ENCODE results near the gene NT5C1B. TPM values are rescaled to one million over a fixed set of nuclear protein-coding genes. Genes with fewer than 3 reads are reported as not detected.

NT5C1B gene
- total RNA-seq, 1 donor, result not detected

- Histone ChIP-seq H3K27ac (ENCODE audit: low read depth, low read length) (no peak overlapping the region), H3K27me3 (ENCODE audit: insufficient read depth, low read length) (no peaks in the 10 kb centered on the region), H3K36me3 (ENCODE audit: insufficient read depth, low read length) (peaks cover 19% of the 10 kb centered on the region), H3K4me3 (ENCODE audit: insufficient read depth, low read length) (no peak overlapping the region), H2AFZ (ENCODE audit: low read length) (no peak overlapping the region), H3K9me3 (ENCODE audit: low read depth, low read length) (no peaks in the 10 kb centered on the region), H3K4me2 (ENCODE audit: insufficient read depth, low read length) (peak overlapping the region; percentile 80), H4K20me1 (ENCODE audit: insufficient read depth, low read length) (no peaks in the 10 kb centered on the region), H3K79me2 (ENCODE audit: insufficient read depth, low read length) (peaks cover 53% of the 10 kb centered on the region), H3K4me1 (ENCODE audit: insufficient read depth, low read length) (peaks cover 29% of the 10 kb centered on the region)
- TF ChIP-seq CTCF (IDR thresholded peaks at IDR 0.05; ENCODE audit: extremely low read depth, low read depth, low read length), result no peak
- no peak for DNase-seq (ENCODE audit: insufficient read length, low spot score, missing footprints)
Observed at GRCh38 chr2:18558458-18558857, 30.9 kb downstream of the NT5C1B start.

GRCh38 chr2:18557121-18557520, 32.2 kb downstream of the NT5C1B start:
- no peaks in the 10 kb centered on the region for H3K9me3 ChIP-seq (ENCODE audit: low read depth, low read length)
- H3K4me3 ChIP-seq (ENCODE audit: insufficient read depth, low read length), result no peak overlapping the region
- H3K27me3 ChIP-seq (ENCODE audit: insufficient read depth, low read length), result no peaks in the 10 kb centered on the region
- H2AFZ ChIP-seq (ENCODE audit: low read length), result no peak overlapping the region
- H3K27ac ChIP-seq (ENCODE audit: low read depth, low read length), result no peak overlapping the region
- H3K79me2 ChIP-seq (ENCODE audit: insufficient read depth, low read length), result peaks cover 52% of the 10 kb centered on the region
- no peak for TF ChIP-seq CTCF (IDR thresholded peaks at IDR 0.05; ENCODE audit: extremely low read depth, low read depth, low read length)
- no peak for DNase-seq (ENCODE audit: insufficient read length, low spot score, missing footprints)
- peaks cover 41% of the 10 kb centered on the region for H3K4me1 ChIP-seq (ENCODE audit: insufficient read depth, low read length)
- H3K36me3 ChIP-seq (ENCODE audit: insufficient read depth, low read length), result peaks cover 19% of the 10 kb centered on the region
- H3K4me2 ChIP-seq (ENCODE audit: insufficient read depth, low read length), result no peak overlapping the region
- H4K20me1 ChIP-seq (ENCODE audit: insufficient read depth, low read length), result no peaks in the 10 kb centered on the region

DNA sequence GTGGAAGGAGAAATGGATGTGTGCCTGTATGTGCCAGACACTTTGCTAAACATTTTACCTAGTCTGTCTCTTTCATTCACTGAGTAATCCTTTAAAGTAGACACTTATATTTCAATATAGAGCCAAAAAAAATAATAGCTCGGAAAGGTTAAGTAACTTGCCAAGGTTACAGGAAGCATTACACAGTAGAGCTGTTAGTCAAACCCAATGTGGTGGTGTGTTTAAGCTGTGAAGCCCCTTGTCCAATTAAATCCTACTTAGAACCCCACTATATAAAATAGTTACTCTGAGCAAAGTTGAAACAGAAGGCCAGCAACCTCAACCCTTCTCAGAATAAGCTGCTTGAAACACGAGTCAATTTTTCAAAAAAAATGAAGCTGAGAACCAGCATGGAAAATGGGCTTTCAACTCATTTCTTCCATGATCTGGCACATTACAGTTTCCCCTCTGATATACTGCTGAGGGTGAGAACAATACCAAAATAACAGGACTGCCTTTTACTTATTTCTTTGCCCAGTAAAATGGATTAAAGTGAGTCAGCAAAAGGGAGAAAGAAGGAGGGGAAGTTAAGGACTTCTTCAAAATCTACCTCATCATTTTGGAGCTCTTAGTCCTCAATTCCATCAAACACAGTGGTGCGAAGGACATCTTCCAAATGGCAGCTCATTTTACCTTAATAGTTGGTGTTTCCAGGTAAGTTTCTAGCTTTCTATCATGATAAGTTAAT, 36.9 kb downstream of the NT5C1B start:
- peak overlapping the region; percentile 9 for H3K27ac ChIP-seq (ENCODE audit: low read depth, low read length)
- no peak overlapping the region for H3K4me3 ChIP-seq (ENCODE audit: insufficient read depth, low read length)
- peak overlapping the region; percentile 1 for H3K4me2 ChIP-seq (ENCODE audit: insufficient read depth, low read length)
- H3K36me3 ChIP-seq (ENCODE audit: insufficient read depth, low read length), result peaks cover 19% of the 10 kb centered on the region
- H3K9me3 ChIP-seq (ENCODE audit: low read depth, low read length), result no peaks in the 10 kb centered on the region
- H3K4me1 ChIP-seq (ENCODE audit: insufficient read depth, low read length), result peaks cover 24% of the 10 kb centered on the region
- no peaks in the 10 kb centered on the region for H3K27me3 ChIP-seq (ENCODE audit: insufficient read depth, low read length)
- TF ChIP-seq CTCF (IDR thresholded peaks at IDR 0.05; ENCODE audit: extremely low read depth, low read depth, low read length), result no peak
- peaks cover 23% of the 10 kb centered on the region for H3K79me2 ChIP-seq (ENCODE audit: insufficient read depth, low read length)
- no peak for DNase-seq (ENCODE audit: insufficient read length, low spot score, missing footprints)
- no peaks in the 10 kb centered on the region for H4K20me1 ChIP-seq (ENCODE audit: insufficient read depth, low read length)
- H2AFZ ChIP-seq (ENCODE audit: low read length), result no peak overlapping the region

DNA sequence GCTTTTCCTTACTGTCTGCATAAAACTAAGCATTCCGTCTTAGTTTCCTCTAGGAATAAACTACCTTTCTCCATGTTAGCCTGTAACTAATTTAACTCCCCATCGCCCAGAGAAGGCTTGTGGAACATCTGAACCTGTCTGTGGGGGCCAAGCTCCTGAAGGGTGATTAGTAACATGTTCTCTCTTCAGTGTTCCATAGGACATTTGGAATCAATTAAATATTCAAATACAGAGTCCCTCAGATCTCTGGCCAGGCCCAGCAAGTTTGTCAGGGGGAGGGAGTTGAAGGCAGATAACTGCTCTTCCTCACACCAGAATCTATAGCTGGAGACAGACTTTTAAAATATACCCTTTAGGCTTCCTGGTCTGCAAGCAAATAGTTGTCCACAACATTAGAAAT, 37.7 kb downstream of the NT5C1B start:
- H3K27me3 ChIP-seq (ENCODE audit: insufficient read depth, low read length), result no peaks in the 10 kb centered on the region
- no peak overlapping the region for H2AFZ ChIP-seq (ENCODE audit: low read length)
- no peak overlapping the region for H3K4me3 ChIP-seq (ENCODE audit: insufficient read depth, low read length)
- no peaks in the 10 kb centered on the region for H4K20me1 ChIP-seq (ENCODE audit: insufficient read depth, low read length)
- peaks cover 16% of the 10 kb centered on the region for H3K79me2 ChIP-seq (ENCODE audit: insufficient read depth, low read length)
- no peaks in the 10 kb centered on the region for H3K9me3 ChIP-seq (ENCODE audit: low read depth, low read length)
- no peak overlapping the region for H3K4me2 ChIP-seq (ENCODE audit: insufficient read depth, low read length)
- no peak for DNase-seq (ENCODE audit: insufficient read length, low spot score, missing footprints)
- no peak overlapping the region for H3K27ac ChIP-seq (ENCODE audit: low read depth, low read length)
- H3K4me1 ChIP-seq (ENCODE audit: insufficient read depth, low read length), result peaks cover 20% of the 10 kb centered on the region
- TF ChIP-seq CTCF (IDR thresholded peaks at IDR 0.05; ENCODE audit: extremely low read depth, low read depth, low read length), result no peak
- H3K36me3 ChIP-seq (ENCODE audit: insufficient read depth, low read length), result peaks cover 19% of the 10 kb centered on the region

All from osteoblast (primary cell).